Measurements from ENCODE around the gene LEMD1.

The LEMD1 gene

DNA sequence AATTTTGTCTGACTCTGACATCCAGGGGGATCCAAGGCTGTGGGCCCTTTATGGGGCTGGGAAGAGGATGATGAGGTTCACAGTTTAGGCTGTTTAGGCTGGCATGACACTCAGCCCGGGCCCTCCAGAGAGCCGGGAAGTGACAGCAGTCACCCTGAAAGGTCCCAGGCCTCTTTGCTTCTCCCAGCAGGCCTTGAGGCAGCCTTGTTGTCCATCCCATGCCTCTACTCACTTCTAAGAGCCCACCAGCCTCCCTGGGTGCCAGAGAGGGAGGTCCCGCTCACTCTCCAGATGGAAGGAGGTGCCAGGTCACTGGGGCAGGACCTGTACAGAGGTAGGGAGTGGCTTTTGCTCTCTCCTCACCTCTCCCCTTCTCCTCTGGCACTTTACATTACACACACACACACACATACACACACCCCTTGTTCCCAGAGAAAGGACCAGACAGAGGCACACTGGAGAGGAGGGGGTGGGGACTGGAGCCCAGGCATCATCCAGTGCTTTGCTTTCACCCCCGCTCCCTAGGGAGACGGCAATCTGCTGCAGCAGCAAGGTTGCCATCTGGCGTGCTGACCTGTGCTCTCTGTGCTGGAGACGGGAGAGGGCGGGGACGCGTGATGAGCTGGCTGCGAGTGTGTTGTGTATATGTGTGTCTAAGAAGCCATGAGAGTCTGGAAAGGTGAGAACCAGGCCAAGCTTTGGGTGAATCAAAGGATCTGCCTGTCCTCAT is 69.7 kb downstream of the LEMD1 start:
- DNase-seq = no peak

DNA sequence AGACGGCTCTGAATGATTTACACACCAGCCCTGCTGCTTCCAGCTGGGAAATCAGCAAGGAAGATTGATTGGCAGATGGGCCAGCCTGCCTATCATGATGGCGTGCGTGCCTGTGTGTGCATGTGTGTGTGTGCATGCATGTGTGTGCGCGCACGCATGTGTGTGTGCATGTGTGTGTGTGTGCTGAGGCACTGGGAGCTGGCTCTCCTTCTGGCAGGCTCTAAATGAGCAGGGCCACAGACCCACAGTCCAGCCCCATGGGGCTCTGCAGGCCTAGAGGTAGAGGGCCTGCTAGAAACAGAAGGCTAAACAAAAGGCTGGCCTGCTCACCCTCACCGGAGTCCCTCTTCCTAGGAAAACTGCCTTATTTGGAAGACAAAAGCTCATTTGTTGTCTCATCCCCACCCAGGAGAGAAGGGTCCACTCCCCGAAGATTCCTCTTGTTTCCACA is 71.1 kb downstream of the LEMD1 start:
- no peak for DNase-seq

- no peak for DNase-seq
These were observed 71.7 kb downstream of the LEMD1 start for GRCh38 chr1:205350124-205350523.

GRCh38 chr1:205348554-205349487 is 73.0 kb downstream of the LEMD1 start:
- DNase-seq = no peak

GRCh38 chr1:205346956-205347574 is 74.8 kb downstream of the LEMD1 start:
- no peak for DNase-seq

DNA sequence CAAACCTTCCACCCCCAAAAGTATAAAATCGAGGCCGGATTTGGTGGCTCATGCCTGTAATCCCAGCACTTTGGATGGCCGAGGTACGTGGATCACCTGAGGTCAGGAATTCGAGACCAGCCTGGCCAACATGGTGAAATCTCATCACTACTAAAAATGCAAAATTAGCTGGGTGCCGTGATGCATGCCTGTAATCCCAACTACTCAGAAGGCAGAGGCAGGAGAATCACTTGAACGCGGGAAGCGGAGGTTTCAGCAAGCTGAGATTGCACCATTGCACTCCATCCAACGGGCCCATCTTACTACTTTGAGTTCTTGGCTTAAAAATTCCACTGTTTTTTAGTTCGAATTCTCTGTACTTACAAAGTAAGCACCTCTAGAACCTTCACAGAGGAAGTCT is 76.1 kb downstream of the LEMD1 start:
- DNase-seq = no peak

DNA sequence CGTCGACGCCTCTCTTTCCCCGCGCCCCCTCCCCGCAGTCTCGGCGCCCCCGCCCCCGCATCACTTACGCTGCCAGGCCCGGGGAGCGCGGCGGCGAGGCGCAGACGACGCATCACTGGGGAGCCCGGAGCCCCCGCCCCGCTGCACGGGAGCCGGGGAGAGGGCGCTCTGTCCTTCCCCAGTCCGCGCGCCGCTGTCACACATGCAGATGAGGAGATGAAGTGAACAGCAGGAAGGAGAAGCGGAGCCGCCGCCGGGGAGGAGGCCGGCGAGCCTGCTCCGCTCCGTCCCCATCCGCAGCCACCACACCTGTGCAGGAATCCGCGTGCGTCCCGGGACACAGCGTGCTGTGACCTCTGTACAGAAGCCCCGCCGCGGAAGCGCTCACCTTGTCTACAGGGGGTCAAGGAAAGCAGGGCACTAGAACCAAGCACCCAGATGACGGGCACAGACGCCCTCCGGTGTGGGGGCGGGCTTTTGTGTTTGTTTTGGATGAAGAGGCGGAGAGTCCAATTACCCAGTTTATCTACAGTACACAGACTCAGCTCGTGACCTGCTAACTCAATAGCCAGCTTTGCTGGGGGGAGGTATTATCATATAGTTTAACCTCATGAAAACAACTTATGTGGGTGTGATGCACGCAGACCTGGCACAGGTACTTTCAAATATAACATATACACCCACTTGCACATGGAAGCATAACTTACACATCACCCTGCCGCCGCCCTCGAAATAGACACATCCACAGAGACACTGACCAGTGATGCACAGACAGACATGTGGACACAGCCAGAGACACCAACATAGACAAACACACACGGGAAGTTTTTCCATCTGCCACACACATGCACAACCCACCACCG is 77.6 kb downstream of the LEMD1 start:
- DNase-seq = peak; percentile 60

DNA sequence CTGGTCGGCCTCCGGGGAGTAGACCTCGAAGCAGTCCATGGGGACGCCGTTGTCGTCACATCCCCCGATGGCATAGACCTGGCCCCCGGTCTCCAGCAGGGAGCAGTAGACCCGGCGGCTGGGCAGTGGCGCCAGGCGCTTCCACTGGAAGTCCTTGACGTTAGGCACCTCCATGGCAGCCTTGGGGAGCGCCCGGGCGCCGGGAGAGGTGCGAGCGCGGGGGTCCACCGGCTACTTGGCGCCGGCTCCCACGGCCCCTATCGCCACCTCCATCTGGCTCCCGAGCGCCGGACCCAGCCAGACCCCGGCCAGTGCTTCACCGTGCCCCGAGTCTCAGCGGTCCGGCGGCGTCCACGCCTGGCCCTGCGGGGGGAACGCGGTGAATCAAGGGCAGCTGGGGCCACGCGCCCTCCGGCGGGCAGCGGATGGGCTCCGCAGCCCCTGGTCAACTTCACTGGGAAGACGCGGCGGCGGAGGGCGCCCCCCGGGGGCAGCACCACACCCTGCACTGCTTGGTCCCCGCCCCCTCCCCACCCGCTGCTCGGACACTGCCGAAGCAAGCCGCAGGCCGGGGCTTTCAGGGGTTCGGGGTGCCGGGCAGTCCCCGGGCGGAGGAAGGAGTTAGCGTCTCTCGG is 78.3 kb downstream of the LEMD1 start:
- DNase-seq = no peak

GRCh38 chr1:205342986-205343385 is 78.9 kb downstream of the LEMD1 start:
- no peak for DNase-seq

- DNase-seq = no peak
These were observed 81.2 kb downstream of the LEMD1 start for GRCh38 chr1:205340676-205341075.

DNA sequence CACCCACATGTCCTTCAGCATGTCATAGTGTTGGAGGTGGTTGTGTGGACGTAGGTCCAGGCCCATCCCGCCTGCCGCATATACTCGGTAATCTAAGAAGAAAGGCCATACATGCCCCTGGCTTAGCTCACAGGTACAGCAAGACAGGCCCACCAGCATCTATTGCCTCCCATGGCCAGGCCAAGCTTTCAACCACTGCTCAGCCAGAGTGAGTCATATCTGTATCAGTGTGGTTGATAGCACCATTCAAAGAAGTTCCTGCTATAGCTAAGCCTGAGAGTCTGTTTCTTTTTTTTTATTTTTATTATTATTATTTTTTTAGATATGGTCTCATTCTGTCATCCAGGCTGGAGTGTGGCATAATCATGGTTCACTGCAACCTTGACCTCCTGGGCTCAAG is 82.1 kb downstream of the LEMD1 start:
- no peak for DNase-seq

DNA sequence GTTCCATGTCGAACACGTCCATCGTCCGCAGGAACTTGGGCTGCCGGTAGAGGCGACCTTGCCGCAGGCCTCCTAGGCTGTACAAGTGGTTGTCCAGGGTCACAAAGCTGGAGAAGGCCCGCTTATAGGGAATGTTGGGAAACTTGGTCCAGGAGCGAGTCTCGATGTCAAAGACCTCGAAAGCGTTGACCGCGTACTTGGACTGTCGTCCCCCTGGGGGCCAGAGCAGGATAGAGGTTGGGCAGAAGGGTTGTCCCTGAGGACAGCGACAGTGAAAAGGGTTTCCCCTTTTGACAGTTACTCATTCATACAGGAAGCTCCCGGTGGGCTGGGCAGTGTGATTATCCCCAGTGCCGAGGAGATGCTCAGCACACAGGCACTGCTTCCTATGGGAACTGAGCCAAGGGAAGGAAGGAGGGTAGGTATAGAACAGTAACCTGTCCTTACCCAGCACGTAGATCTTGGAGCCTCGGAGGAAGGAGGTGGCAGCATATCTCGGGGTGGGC is 82.6 kb downstream of the LEMD1 start:
- no peak for DNase-seq

DNA sequence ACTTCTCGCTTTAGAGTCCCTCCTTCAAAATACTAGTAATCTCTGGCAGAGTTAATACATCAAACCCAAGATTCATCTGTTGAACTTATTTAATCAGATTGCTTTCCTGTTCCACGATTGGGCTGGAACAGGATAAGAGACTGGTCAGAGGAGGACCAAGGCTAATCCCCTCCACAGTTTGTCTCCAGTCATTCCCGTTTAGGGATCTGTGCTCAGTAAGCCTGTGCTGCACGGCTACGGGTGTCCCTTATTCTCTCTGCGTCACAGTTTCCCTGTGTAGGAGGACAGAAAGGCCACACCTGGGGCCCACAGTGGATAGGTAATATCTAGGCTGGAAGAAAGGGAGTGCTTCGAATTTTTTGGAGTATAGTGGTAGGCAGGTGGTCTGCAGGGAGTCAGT is 83.8 kb downstream of the LEMD1 start:
- no peak for DNase-seq

- DNase-seq = no peak
These were observed 84.4 kb downstream of the LEMD1 start for GRCh38 chr1:205337481-205337880.

DNA sequence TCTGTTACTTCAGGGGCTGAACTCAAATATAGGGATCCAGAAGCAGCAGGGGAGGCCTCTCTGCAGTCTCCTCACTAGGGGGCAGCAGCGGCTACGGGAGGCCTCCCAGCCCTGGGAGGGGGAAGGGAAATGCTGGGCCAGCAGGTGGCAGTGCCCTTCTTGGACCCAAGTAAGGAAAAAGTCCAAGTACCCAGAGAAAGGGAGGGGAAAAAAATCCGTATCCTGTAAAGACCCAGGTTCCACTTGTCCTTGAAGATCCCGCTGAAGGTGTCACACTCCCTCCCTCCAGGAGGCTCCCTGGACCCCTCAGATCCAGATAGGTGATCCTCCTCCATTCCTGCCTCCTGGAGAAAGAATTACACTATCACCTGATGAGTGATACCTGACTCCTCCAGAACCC is 86.2 kb downstream of the LEMD1 start:
- DNase-seq = peak; percentile 69

DNA sequence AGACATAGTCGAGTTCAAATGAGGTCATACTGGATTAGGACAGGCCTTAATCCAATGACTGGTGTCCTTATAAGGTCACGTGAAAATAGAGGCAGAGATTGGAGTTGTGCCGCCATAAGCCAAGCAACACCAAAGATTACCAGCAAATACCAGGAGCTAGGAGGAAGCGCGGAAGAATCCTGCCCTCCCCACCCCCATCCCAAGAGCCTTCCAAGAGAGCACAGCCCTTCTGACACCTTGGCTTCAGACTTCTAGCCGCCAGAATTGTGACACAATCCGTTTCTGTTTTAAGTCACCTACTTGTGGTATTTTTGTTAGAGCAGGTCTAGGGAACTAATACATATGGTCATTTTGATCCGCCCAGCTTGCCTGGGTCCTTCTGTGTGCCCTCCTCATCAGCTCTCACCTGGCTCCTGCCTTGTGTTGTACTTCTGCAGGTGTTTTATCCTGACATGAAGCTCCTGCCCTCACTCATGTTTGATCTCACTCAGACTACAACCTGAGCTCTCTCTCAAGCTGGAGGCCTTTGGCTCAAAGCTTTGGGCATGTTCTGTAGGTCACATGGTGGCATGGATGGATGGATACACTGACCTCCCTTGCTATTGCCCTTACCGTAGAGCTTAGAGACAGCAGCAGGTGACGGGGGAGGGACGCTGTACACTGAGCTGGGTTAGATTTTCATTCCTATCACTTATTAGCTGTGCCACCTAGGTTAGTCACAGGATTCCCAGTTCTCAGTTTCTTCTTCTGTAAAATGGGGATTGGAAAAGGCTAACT is 89.7 kb downstream of the LEMD1 start:
- no peak for DNase-seq
